DLD1 (cell line): ENCODE data around the gene SPATS2.

ENCODE experiments used
- in situ Hi-C: cut with HindIII; loops from 2 replicates; pipeline ENCODE4 v1.10.0; 2017; ENCODE audit warnings: low sequenced_read_pairs

SPATS2 gene

GRCh38 chr12:49552014-49552413, 184.8 kb downstream of the SPATS2 start:
- in situ Hi-C loops = no loop called here

DNA sequence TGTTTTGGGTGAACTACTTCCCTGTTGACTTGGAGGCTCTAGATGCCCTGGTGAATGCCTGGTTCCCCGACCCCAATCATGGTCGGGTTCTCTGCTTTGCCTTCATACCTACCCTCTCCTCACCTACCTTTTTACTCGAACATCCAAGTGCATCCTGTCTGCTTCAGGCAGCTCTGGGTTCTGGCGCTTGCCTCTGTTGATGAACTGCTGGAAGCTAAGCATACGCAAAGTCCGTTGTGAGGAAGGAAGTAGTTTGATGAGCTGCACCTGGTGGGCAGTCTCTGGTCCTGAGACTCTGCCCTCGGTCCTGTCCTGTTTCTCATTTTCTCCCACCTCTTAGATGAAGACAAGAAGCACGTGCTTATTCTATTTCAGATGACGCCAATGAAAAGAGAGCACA, 185.2 kb downstream of the SPATS2 start:
- in situ Hi-C loops = no loop called here

DNA sequence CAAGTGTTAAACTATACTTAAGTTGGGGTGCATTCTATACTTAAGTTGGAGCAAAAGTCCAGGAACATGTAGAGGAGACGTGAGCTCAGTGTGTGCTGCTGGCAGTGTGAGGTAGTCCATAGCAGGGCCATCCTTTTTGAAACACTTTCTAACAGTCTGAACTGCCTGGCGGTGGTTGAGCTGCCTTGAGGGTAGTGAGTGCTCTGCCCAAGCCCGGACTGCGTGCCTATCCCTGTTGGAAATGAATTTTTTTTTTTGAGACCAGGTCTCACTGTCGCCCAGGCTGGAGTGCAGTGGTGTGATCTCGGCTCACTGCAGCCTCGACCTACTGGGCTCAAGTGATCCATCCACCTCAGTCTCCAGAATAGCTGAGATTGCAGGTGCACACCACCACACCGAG, 185.6 kb downstream of the SPATS2 start:
- in situ Hi-C loops = no loop called here

DNA sequence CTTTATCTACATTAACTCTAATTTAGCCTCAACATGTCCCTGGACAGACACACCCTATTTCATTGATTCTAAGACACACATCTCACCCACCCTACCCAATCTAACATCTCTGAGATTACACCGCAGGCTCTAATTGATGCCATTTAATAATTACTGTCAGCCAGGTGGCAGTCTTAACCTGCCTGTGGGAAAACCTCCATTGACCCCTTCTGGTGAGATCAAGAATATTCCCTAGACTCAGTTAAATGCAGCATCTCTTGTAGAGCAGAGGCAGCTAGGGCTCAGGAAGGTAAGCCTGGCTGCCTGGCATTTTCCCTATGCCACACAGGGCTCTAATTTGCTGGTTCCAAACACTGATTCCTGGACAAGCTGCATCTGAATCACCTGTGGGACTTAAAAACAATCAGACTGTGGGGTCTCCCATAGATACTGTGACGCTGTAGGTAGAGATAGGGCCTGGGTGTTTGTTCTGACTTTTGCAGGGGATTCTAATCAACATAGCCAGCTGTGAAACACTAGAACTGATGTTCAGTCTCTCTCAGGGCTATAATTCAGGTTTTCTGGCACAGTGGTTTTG, 186.3 kb downstream of the SPATS2 start:
- in situ Hi-C loops = no loop called here

- in situ Hi-C loops = no loop called here
Measured at GRCh38 chr12:49554266-49554665, 187.0 kb downstream of the SPATS2 start.

GRCh38 chr12:49555631-49556390, 188.5 kb downstream of the SPATS2 start:
- in situ Hi-C loops = no loop called here

DNA sequence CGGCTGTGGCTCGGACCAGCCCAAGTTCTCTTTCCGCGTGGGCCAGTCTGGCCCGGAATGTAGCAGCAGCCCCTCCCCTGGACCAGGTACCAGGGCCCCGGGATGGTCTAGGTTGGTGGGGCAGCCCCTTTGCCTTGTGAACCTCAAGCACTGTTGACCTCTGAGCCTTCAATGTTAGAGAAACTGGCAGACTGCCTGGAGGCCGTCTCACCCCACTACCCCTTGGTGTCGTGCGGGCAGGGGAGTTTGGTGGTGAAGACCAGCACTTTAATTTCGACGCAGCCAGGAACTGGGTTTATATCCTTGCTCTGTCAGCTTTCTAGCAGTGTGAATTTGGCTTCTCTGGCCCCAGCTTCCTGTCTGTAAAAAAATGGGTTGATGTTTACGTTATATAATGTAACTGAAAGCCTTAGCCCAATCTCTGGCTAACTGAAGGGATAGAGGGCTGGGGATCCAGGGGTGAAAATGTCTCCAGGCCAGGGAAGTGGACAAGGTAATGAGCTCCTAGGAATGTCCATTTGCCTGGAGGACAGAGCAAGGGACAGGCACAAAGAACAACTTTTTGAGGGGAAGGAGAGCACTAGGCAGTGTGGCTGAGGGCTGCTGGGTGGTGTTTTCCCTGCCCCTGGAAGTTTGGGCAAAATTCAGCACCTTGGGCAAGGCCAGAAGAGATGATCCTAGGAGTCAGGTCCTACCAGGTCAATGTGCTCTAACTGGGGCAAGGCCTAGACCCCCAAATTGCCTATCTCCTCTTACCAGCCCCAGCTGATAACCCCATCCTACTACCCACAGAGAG, 189.3 kb downstream of the SPATS2 start:
- in situ Hi-C loops = no loop called here

DNA sequence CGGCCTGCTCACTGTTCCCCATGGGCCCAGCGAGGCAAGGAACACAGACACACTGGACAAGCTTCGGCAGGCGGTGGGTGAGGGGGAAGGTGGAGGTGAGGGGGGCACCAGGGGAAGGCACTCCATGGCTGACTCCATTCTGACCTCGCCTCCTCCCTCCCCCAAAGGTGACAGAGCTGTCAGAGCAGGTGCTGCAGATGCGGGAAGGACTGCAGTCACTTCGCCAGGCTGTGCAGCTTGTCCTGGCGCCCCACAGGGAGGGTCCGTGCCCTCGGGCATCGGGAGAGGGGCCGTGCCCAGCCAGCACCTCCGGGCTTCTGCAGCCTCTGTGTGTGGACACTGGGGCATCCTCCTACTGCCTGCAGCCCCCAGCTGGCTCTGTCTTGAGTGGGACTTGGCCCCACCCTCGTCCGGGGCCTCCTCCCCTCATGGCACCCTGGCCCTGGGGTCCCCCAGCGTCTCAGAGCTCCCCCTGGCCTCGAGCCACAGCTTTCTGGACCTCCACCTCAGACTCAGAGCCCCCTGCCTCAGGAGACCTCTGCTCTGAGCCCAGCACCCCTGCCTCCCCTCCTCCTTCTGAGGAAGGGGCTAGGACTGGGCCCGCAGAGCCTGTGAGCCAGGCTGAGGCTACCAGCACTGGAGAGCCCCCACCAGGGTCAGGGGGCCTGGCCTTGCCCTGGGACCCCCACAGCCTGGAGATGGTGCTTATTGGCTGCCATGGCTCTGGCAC, 190.1 kb downstream of the SPATS2 start:
- in situ Hi-C loops = no loop called here

DNA sequence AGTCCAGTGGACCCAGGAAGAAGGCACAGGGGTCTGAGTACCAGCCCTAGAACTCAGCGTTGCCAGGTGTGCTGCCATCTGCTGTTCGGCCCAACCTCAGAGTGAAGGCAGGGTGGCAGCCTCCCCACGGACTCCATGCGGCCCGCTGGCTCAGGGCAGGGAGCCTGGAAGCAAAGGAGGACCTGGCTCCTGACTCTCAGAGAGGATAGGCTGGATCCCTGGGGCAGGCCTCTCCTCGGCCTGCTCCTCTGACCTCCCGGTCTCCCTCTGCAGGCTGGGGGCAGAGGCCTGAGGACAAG, 190.6 kb downstream of the SPATS2 start:
- in situ Hi-C loops = no loop called here

- in situ Hi-C loops = no loop called here
Measured at GRCh38 chr12:49558526-49558925, 191.3 kb downstream of the SPATS2 start.

DNA sequence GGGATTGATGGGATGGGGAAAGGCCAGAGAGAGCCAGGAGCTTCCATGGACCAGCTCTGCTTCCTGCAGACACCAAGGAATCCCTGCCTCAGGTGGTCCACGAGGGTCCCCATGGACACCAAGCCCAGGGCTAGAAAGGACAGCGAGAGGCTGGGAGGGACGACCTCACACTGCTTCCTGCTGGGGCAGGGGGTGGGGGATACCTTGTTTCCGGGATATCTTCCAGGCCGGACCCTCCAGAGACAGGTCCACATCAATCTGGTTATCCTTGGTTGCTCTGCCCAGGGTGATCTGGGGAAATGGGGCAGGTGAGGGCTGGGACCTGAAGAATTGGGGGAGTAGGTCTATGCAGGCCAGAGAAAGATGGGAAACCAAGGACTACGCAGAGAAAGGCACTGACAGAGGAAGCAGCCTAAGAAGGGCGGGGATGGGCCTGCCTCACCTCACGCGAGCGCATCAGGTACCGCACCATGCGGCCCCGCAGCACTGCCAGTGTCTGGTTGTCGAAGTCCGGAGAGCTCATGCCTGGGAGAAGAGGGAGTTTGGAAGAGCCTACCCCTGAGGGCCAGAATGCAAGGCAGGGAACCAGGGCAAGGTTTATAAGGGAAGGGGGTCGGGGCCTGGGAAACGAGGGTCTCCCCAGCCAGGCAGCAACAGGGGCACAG, 191.9 kb downstream of the SPATS2 start:
- in situ Hi-C loops = no loop called here

GRCh38 chr12:49560695-49561094, 193.4 kb downstream of the SPATS2 start:
- in situ Hi-C loops = no loop called here

DNA sequence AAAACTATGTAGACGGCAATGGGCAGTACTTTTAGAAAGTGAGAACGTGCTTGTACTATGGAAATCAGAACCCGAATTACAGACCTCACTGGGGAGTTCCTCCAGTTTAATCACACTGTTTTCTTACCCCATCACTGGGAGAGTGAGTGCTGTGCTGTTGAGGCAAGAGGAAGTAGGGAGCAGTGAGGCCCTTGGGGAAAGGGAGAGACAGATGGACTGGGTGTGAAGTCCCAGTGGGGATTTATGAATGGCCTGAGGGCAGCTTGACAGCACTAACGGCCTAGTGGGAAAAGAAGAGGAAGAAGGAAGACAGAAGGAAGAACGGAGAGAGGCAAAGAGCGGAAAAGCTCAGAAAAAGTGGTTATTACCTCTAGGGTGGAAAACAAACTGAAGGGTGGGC, 195.0 kb downstream of the SPATS2 start:
- in situ Hi-C loops = no loop called here

DNA sequence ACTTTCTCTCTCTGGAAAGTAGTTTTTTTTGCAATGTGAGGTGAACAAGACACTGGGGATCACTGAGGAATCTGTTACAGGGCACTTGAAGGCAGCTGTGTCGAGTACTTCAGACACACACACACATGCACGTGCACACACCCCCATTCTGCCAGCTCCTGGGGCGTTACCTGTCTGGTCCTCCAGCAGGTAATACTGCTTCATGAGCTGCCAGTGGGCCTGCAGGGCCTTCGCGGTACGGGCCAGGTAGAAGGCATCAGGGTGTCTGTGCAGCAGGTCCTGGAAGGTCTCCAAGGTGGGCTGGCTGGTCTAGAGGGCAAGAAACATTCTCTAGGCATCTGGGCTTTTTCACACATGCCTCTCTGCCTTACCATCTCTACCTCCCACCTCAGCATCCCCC, 195.6 kb downstream of the SPATS2 start:
- in situ Hi-C loops = no loop called here

- in situ Hi-C loops = no loop called here
Measured at GRCh38 chr12:49563951-49564685, 196.9 kb downstream of the SPATS2 start.

DNA sequence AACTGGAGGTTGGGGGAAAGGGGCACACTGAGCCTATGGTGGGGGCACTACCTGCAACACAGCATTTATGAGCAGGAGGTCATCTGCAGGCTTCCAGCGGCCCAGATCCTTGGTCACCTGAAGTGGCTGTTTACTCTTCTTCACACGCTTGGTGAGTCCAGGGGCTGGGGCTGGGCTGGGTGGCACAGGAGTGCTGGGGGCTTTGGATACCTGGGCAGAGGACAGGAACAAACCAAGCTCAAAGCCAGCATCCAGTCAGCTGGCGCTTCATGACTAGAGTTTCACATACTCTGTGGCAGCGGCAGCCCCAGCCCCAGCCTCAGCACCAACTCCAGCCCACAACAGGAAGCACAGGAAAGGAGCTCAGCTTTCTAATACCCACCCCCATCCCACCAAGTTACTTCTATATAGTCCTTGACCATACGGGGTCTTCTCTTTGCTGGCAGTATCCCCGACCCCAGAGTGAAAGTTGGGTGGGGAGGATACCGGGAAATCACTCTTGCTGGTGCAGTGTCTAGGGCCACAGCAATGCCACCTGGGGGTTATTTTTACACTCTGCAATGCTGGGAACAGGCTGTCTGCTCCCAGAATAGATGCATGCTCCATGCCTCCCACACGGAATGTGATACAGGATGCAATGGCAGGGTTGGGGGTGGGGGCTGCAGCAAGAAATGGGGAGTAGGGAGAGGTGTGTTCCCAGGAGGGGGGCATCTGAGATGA, 197.6 kb downstream of the SPATS2 start:
- in situ Hi-C loops = no loop called here

- in situ Hi-C loops = no loop called here
Measured at GRCh38 chr12:49565406-49566265, 198.4 kb downstream of the SPATS2 start.

DNA sequence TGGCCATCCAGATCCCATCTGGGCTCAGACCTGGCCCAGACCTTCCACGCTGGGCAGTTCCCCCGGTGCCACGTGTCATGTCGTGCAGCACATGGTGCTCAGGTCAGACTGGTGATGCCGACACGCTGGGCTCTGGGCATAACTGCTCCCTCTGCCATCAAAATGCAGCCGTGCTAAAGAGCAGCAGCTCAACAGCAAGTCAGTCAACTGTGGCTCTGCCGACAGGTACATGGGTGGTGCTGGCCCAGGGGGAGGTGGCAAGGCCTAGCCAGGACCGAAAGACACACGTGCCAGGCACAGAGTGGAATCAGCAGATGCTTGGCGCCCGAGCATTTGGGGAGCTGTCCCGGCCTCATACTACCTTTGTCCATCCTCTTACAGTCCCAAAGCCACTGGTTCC, 199.1 kb downstream of the SPATS2 start:
- in situ Hi-C loops = no loop called here

GRCh38 chr12:49567302-49567610, 200.0 kb downstream of the SPATS2 start:
- in situ Hi-C loops = no loop called here
